ENCODE results near the gene NECTIN3.

NECTIN3 gene

GRCh38 chr3:111071257-111072030 is at the start of gene NECTIN3:
Gene NECTIN3 (plus strand): TSS chr3:111071816. CDS start chr3:111072018, 202 bp downstream.
- peak; percentile 90 for DNase-seq

- no peak for DNase-seq
Observed at GRCh38 chr3:111027868-111028267, 43.7 kb upstream of the NECTIN3 start.

- DNase-seq, result no peak
Observed at GRCh38 chr3:111031538-111031937, 40.1 kb upstream of the NECTIN3 start.

- DNase-seq, result no peak
Observed at GRCh38 chr3:111032677-111033076, 38.9 kb upstream of the NECTIN3 start.

GRCh38 chr3:111033470-111034050 is 38.1 kb upstream of the NECTIN3 start:
- DNase-seq, result no peak

- no peak for DNase-seq
Observed at GRCh38 chr3:111035316-111035715, 36.3 kb upstream of the NECTIN3 start.

GRCh38 chr3:111035902-111036301 is 35.7 kb upstream of the NECTIN3 start:
- DNase-seq, result no peak

GRCh38 chr3:111040959-111041358 is 30.7 kb upstream of the NECTIN3 start:
- DNase-seq, result no peak

GRCh38 chr3:111045564-111045963 is 26.1 kb upstream of the NECTIN3 start:
- DNase-seq, result no peak

- no peak for DNase-seq
Observed at GRCh38 chr3:111047042-111047441, 24.6 kb upstream of the NECTIN3 start.

- no peak for DNase-seq
Observed at GRCh38 chr3:111047812-111048435, 23.7 kb upstream of the NECTIN3 start.

- no peak for DNase-seq
Observed at GRCh38 chr3:111051354-111051753, 20.3 kb upstream of the NECTIN3 start.

- DNase-seq, result no peak
Observed at GRCh38 chr3:111068574-111068973, 3.0 kb upstream of the NECTIN3 start.

GRCh38 chr3:111069974-111070771 is 1.4 kb upstream of the NECTIN3 start:
- DNase-seq, result no peak

- no peak for DNase-seq
Observed at GRCh38 chr3:111070772-111071256, 802 bp upstream of the NECTIN3 start.

- DNase-seq, result peak; percentile 19
Observed at GRCh38 chr3:111072031-111072921, 660 bp downstream of the NECTIN3 start.

- DNase-seq, result no peak
Observed at GRCh38 chr3:111073218-111073617, 1.6 kb downstream of the NECTIN3 start.

GRCh38 chr3:111076732-111077131 is 5.1 kb downstream of the NECTIN3 start:
- no peak for DNase-seq

GRCh38 chr3:111077369-111077768 is 5.8 kb downstream of the NECTIN3 start:
- DNase-seq, result no peak

GRCh38 chr3:111080413-111080812 is 8.8 kb downstream of the NECTIN3 start:
- DNase-seq, result no peak

GRCh38 chr3:111081008-111081545 is 9.5 kb downstream of the NECTIN3 start:
- peak; percentile 43 for DNase-seq

- DNase-seq, result no peak
Observed at GRCh38 chr3:111084911-111085310, 13.3 kb downstream of the NECTIN3 start.
